Glutamatergic neuron (in vitro differentiated cells): Measurements from ENCODE around the gene GGCX. TPM values are rescaled to one million over a fixed set of nuclear protein-coding genes. Genes with fewer than 3 reads are reported as not detected.

ENCODE experiments used
- DNase-seq: peaks from one replicate; pipeline ENCODE4 v3.0.0; 2022
- H3K27ac Mint-ChIP-seq: one replicate; pipeline ENCODE4 v1.8.0; 2020; ENCODE audit warnings: mild to moderate bottlenecking, mixed read lengths, inconsistent platforms; ENCODE audit not compliant: unreplicated experiment
- H3K27me3 Mint-ChIP-seq: one replicate; pipeline ENCODE4 v1.8.0; 2020; ENCODE audit warnings: mild to moderate bottlenecking, moderate library complexity, mixed read lengths, inconsistent platforms; ENCODE audit not compliant: unreplicated experiment
- H3K36me3 Mint-ChIP-seq: one replicate; pipeline ENCODE4 v1.8.0; 2020; ENCODE audit warnings: mild to moderate bottlenecking, mixed read lengths, inconsistent platforms; ENCODE audit not compliant: unreplicated experiment
- H3K4me1 Mint-ChIP-seq: one replicate; pipeline ENCODE4 v1.8.0; 2020; ENCODE audit warnings: mild to moderate bottlenecking, low read depth, mixed read lengths, inconsistent platforms; ENCODE audit not compliant: unreplicated experiment
- H3K4me3 Mint-ChIP-seq: one replicate; pipeline ENCODE4 v1.8.0; 2020; ENCODE audit warnings: mild to moderate bottlenecking, mixed read lengths, inconsistent platforms; ENCODE audit not compliant: unreplicated experiment
- H3K9me3 Mint-ChIP-seq: one replicate; pipeline ENCODE4 v1.8.0; 2020; ENCODE audit warnings: mild to moderate bottlenecking, moderate library complexity, mixed read lengths, inconsistent platforms; ENCODE audit not compliant: unreplicated experiment
- CTCF ChIP-seq: fragments of 200-600 bp; sonication (generic); IDR thresholded peaks from one replicate; pipeline ENCODE4 v1.5.0; 2021; ENCODE audit not compliant: partially characterized antibody, unreplicated experiment
- total RNA-seq: library from RNA; stranded (reverse); fragmentation: NEBNext Ultra II Directional; extraction: Animal tissue kit (Norgen Biotek cat#: 25700); gene quantifications from one replicate; pipeline ENCODE4 v1.2.1, GENCODE V29; 2021; ENCODE audit not compliant: unreplicated experiment

GGCX gene
- total RNA-seq, 1 donor from 2014 or later = 49.6 TPM

- Mint-ChIP-seq H3K27me3 (peaks cover 8% of the 10 kb centered on the region), H3K36me3 (no peaks in the 10 kb centered on the region), H3K9me3 (peaks cover 2% of the 10 kb centered on the region), H3K4me3 (no peak overlapping the region), H3K4me1 (peaks cover 10% of the 10 kb centered on the region), H3K27ac (no peak overlapping the region)
- DNase-seq = no peak
- no peak for TF ChIP-seq CTCF
Observed at GRCh38 chr2:85582492-85582891, 21.2 kb upstream of the GGCX start.

- peaks cover 8% of the 10 kb centered on the region for H3K27me3 Mint-ChIP-seq
- no peak for DNase-seq
- H3K4me1 Mint-ChIP-seq = peaks cover 10% of the 10 kb centered on the region
- H3K36me3 Mint-ChIP-seq = no peaks in the 10 kb centered on the region
- TF ChIP-seq CTCF = no peak
- peaks cover 2% of the 10 kb centered on the region for H3K9me3 Mint-ChIP-seq
- H3K27ac Mint-ChIP-seq = no peak overlapping the region
- H3K4me3 Mint-ChIP-seq = no peak overlapping the region
Observed at GRCh38 chr2:85580206-85580605, 18.9 kb upstream of the GGCX start.

GRCh38 chr2:85579266-85579935 is 18.1 kb upstream of the GGCX start:
- no peak for TF ChIP-seq CTCF
- peaks cover 2% of the 10 kb centered on the region for H3K9me3 Mint-ChIP-seq
- peaks cover 6% of the 10 kb centered on the region for H3K27me3 Mint-ChIP-seq
- peak overlapping the region; percentile 59 for H3K27ac Mint-ChIP-seq
- H3K4me3 Mint-ChIP-seq = no peak overlapping the region
- H3K4me1 Mint-ChIP-seq = peaks cover 10% of the 10 kb centered on the region
- no peak for DNase-seq
- no peaks in the 10 kb centered on the region for H3K36me3 Mint-ChIP-seq

GRCh38 chr2:85578243-85579180 is 17.2 kb upstream of the GGCX start:
- peaks cover 2% of the 10 kb centered on the region for H3K9me3 Mint-ChIP-seq
- no peak for TF ChIP-seq CTCF
- no peak overlapping the region for H3K4me3 Mint-ChIP-seq
- no peaks in the 10 kb centered on the region for H3K36me3 Mint-ChIP-seq
- H3K4me1 Mint-ChIP-seq = peaks cover 10% of the 10 kb centered on the region
- peak overlapping the region; percentile 64 for H3K27ac Mint-ChIP-seq
- H3K27me3 Mint-ChIP-seq = peaks cover 5% of the 10 kb centered on the region
- peak; percentile 52 for DNase-seq
